Left cardiac atrium (tissue), 4 donors: ENCODE measurements around the gene ZNF12. TPM values are rescaled to one million over a fixed set of nuclear protein-coding genes. Genes with fewer than 3 reads are reported as not detected.
A peak's percentile ranks its signal among the peaks of the same experiment; 100 is the strongest.

Source experiments
- ATAC-seq, 2 donors: fragments of 200-7000 bp; cut with Tn5 transposase; one replicate each; pipeline ENCODE4 v1.9.1; 2020; ENCODE audit warnings: mild to moderate bottlenecking in 2 of 2, moderate library complexity in 2 of 2
- DNase-seq: peaks from one replicate; pipeline ENCODE4 v3.0.0-alpha.2; 2020
- intact Hi-C, 2 donors: fragments of 100-400 bp; cut with DNase I; formaldehyde crosslinking; loops; one replicate each; pipeline versions ENCODE4 v1.14.1 to v1.15.1; 2022 to 2023
- total RNA-seq, 2 donors: library from RNA; stranded (reverse); fragmentation: NEBNext Ultra II Directional; extraction: Animal tissue kit (Norgen Biotek cat#: 25700); gene quantifications; one replicate each; pipeline ENCODE4 v1.2.1, GENCODE V29; 2021
- donor health status: DM: no; HTN: yes; CAD: no.
- donor health status: DM: no; HTN: yes; CAD: no; lungs with severe emphysema.
- donor health status: DM: yes; HTN: yes; CAD: no.
- donor health status: Dilated cardiomyopathy.

The ZNF12 gene
- total RNA-seq, 2 donors from 2014 or later = 13.6 to 25.5 TPM

DNA sequence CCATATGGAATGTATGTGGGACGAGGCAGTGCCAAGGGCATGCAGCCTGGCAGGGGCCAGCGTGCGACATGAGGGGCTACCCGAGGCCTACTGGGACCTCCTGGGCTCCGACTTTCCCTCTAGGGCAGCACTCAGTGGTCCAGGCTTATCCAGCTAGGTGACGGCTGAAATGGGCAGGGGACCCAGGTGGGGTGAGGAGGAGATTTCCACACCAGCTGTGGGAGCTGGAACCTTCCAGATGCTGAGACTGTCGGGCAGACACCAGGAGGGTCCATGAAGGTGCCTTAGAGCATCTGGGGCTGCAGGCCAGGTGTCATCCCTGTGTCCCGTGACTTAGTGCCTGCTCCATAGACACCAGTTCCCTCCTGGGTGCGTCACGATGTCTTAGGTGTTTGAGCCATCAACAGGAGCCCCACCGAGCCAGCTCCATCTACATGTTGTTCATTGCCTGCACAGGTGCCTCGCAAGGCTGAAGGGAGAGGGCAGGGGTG lies 56.2 kb downstream of the ZNF12 start:
- intact Hi-C loops = no loop called here
- ATAC-seq (no peak), DNase-seq (no peak)

DNA sequence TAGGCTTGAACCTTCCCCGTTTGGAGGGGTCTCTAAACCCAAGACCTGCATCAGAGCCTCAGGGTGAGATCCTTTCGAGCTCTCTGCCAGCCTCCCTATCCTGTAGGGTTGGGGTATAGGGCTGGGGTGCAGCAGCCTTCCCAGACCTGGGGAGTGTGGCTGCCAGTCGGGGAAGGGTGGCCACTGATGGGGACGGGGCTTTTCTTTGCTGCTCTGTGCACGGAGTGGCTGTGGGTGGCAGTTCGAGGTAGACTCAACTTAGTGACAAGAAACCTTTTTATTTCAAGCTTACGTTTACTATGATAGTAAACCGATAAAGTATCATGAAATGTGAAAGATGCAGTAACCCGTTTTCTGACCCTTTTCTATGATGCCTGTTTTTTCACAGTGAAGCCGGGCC lies 56.7 kb downstream of the ZNF12 start:
- intact Hi-C loops = no loop called here

DNA sequence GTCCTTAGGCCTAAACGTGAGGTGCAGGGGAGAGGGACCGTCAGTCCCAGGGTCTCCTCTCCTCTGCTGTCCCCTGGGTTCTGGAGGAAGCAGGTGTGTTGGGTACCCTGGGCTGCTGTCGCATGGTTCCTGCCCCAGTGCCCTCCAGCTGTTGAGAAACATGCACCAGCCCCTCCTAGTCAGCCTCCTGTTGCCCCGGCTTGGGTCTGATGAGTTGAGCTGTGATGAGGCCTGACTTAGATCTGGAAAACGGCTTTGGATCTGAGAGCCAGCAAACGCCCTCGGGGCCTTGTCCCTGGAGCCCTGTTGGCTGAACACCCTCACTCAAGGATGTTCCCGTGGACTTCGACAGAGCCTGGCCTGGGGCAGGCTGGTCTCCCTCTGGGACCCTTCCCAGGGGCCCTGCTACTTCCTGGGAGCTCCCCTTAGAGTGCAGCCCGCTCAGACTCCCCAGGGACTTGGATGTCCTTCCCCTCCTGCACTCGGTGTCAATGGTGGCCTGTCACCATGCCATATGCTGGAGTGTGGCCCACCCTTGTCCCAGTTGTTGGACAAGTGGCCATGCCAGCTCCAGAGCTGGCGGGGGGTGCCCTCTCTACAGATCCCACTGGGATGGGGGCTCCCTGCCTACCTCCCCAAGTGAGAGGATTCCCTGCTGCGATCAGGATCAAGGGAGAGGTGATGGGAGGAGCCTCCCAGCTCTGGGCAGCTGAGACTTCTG lies 57.3 kb downstream of the ZNF12 start:
- no peak for DNase-seq
- ATAC-seq = no peak
- intact Hi-C loops = no loop called here

More for the DNA sequence above, 56.7 kb downstream of the ZNF12 start:
- DNase-seq (no peak), ATAC-seq (no peak)

GRCh38 chr7:6648815-6649104 lies 58.0 kb downstream of the ZNF12 start:
- ATAC-seq = no peak
- no peak for DNase-seq
- intact Hi-C loops = no loop called here

GRCh38 chr7:6648066-6648814 lies 58.5 kb downstream of the ZNF12 start:
- intact Hi-C loops = no loop called here
- DNase-seq = no peak
- no peak for ATAC-seq

- DNase-seq = no peak
- no peak for ATAC-seq
- intact Hi-C loops = no loop called here
Measured at GRCh38 chr7:6647541-6647940, 59.2 kb downstream of the ZNF12 start.

GRCh38 chr7:6647080-6647479 lies 59.7 kb downstream of the ZNF12 start:
- ATAC-seq (no peak), DNase-seq (no peak)
- intact Hi-C loops = no loop called here

- no peak for ATAC-seq
- intact Hi-C loops = no loop called here
- DNase-seq = no peak
Measured at GRCh38 chr7:6646465-6646864, 60.3 kb downstream of the ZNF12 start.

DNA sequence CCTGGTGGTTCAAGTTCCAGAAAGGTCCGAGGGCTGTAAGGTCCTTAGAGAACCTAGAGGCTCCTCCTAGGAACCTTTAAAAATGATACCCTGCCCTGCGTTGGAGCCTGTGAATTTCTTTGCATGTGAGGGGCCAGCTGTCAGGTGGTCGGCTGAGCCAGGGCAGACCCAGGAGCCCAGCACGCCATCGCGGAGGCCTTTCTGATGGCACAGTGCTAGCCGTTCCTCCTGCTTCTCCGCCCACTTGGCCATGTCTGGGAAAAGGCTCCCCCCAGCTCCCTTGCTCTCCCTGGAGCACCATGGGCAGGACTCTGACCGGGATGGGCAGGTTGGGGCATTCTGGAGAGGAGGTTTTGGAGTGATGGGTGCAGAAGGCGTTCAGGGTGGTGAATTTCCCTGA lies 62.0 kb downstream of the ZNF12 start:
- DNase-seq (no peak), ATAC-seq (no peak)
- intact Hi-C loops = no loop called here

DNA sequence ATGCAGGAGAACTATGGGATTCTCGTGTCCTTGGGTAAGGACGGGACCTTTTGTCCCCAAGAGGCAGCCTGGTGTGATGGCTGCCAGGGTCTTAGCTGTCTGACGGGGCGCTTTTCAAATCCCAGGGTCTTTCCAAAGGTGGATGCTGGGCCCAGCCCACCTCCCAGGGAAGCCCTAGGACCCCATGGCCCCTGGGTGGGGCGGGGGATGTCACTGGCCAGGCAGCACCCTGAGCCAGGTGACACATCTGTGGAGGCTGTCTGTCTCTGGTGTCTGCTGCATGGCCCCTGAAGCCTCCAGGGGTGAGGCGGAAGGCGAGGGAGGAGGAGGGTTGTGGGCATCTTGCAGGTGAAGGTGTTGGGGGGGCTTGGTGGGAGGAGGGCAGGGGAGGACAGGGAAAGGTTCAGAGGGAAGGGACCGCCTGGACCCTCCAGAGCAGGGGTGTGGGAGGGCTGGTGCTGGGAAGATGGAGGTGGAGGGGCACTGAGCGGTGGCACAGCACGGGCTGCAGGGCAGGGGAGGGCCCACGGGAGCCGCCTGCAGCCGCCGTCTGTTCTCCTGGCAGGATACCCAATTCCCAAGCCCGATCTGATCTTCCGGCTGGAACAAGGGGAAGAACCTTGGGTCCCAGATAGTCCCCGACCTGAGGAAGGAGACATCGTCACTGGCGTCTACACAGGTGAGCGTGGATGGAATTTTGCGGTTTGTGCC lies 62.7 kb downstream of the ZNF12 start:
- no peak for ATAC-seq
- intact Hi-C loops = no loop called here
- DNase-seq = no peak

GRCh38 chr7:6642861-6643640 lies 63.7 kb downstream of the ZNF12 start:
- intact Hi-C loops = no loop called here
- ATAC-seq = no peak
- DNase-seq = no peak

DNA sequence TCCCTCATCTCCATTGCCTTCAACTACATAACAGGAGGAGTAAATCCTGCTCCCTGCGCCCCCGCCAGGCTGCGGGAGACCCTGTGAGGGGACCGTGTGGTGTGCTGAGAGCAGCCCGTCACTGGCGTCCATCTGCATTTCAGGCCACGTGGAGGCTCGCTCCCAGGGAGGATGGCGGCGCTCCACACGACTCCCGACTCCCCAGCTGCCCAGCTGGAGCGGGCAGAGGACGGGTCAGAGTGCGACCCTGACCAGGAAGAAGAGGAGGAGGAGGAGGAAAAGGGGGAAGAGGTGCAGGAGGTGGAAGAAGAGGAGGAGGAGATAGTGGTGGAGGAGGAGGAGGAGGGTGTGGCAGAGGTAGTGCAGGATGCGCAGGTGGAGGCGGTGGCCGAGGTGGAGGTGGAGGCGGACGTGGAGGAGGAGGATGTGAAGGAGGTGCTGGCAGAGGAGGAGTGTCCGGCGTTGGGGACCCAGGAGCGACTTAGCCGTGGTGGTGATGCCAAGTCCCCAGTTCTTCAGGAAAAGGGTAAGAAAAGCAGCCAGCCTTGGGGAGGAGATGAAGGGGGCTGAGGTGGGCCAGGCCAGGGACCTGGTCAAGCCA lies 64.4 kb downstream of the ZNF12 start:
- no peak for DNase-seq
- intact Hi-C loops = no loop called here
- ATAC-seq = no peak

DNA sequence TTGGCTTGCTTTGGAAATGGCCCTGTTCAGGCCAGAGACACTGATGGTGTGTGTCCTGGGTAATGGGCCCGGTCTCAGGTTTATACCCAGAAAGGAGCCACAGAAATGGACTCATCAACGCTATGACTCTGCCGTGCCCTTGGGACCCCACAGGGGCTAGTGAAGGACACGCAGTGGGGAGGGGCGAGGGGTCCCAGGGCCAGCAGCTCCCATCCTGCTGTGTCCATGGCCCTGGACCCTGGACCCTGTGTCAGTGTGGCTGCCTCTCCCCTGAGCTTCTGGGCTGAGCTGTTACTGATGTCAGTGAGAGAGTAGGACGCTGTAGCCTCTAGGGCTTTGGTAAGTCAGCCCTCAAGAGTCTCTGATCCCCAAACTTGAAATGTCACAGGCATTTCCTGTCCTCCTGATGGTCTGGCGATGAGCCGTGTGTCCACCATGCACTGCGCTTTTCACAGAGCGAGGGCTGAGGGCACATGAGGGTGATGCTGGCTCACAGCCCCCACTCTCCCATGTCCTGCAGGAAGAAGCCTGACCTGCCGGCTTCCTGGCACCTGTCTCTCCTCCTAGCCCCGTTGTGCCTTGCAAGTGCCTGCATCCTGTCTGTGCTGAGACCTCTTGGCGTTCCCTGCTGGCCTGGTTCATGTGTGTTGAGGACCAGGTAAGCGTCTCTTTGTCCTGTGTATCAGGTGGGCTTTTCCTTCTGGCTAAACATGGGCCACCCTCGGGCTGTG lies 65.3 kb downstream of the ZNF12 start:
- intact Hi-C loops = no loop called here
- DNase-seq (no peak), ATAC-seq (no peak)

DNA sequence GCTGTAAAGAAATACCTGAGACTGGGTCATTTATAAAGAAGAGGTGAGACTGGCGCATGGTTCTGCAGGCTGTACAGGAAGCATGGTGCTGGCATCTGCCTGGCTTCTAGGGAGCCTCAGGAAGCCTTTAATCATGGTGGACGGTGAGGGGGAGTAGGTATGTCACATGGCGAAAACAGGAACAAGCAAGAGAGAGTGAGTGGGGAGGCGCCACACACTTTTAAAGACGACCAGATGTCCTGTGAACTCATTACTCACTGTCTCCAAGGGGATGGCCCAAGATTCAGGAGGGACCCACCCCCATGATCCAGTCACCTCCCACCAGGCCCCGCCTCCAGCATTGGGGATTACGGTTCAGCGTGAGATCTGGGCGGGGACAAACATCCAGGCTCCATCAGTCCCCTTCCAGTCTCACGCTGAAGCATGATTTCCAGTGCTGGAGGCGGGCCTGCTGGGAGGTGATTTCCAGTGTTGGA lies 66.5 kb downstream of the ZNF12 start:
- intact Hi-C loops = no loop called here
- peak in 1 of 2 donors; percentile 51 for ATAC-seq
- DNase-seq = peak; percentile 67

- DNase-seq = no peak
- ATAC-seq = no peak
- intact Hi-C loops = loop anchor here in 1 of 2 donors (2.0 kb wide), 1 partner anchor 65 kb away; no protein-coding TSS in a partner anchor
Measured at GRCh38 chr7:6639627-6640026, 67.1 kb downstream of the ZNF12 start.

DNA sequence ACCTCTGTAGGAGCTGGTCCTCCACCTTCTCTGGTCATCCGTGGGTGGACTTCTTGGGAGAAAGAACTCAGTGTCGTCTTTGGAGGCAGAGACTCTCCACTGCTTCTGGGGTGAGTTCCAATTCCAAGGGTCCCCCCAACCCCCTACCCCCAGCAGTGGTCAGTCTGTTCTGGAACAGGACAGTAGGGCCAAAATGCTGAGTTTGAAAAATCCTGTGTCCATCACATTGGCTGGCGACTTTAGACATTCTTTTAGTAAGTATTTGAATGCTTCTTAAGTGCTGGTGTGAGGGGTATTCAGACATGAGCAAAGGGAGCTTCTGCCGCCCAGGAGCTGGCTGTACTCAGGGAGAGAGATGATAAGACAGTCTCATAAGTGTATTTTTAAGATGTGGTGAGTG lies 67.7 kb downstream of the ZNF12 start:
- intact Hi-C loops = loop anchor here in 1 of 2 donors (2.0 kb wide), 1 partner anchor 66 kb away; no protein-coding TSS in a partner anchor
- ATAC-seq (no peak), DNase-seq (no peak)
